HG03378 (cell line): ENCODE measurements around the gene AP2A1.
A peak's percentile ranks its signal among the peaks of the same experiment; 100 is the strongest.
"Not testable (repeated sequence)": the region's sequence is repeated elsewhere in the genome, so short reads cannot be mapped to it uniquely, and the experiment has no call there.

Experiments
- ATAC-seq: cut with Tn5 transposase; IDR thresholded peaks from one replicate; pipeline ENCODE4 v1.9.1; 2021; ENCODE audit warnings: mild to moderate bottlenecking, moderate library complexity; ENCODE audit not compliant: unreplicated experiment

Gene AP2A1

DNA sequence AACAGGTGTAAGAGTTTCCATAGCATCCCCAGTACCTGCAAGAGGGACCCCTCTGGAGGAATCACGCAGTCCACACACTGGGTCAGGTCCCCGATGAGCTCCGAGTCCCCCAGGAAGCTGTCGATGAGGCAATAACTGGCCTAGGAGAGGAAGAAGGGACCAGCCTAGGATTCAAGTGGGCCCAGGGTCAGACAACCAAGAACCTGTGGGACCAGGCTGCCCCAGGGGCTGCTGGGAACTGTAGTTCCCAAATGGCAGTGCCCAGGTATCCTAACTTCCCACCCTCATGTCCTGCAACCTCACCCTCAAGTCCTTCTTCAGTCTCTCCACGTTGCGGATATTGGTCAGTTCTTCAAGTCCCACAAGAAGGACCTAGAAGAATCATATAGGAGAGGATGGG, 44.5 kb downstream of the AP2A1 start:
- ATAC-seq = no peak

DNA sequence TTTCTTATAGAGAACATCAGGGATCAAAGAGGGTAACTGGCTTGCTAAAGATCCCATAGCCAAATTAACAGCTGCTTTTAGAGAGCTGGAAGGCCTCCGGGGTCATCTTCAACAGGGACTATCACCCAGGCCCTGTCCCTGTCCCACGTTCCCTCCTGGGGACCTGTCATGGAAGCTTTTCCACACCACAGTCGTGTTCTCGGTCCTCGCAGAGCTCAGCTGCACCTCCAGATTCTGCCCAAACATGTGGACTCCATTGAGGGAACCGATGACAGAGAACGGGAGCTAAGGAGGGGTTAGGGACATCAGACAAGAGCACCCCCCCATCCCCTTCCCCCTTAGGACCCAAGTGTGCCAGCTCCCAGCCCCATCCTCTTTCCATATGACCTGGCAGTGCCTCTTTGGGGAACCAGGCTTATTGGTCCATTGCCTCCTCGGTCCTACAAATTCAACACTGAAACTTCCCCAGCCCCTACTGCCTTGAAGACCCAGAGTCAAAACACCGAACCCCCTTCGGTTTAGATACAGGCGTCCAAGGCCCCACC, 45.7 kb downstream of the AP2A1 start:
- ATAC-seq = no peak

DNA sequence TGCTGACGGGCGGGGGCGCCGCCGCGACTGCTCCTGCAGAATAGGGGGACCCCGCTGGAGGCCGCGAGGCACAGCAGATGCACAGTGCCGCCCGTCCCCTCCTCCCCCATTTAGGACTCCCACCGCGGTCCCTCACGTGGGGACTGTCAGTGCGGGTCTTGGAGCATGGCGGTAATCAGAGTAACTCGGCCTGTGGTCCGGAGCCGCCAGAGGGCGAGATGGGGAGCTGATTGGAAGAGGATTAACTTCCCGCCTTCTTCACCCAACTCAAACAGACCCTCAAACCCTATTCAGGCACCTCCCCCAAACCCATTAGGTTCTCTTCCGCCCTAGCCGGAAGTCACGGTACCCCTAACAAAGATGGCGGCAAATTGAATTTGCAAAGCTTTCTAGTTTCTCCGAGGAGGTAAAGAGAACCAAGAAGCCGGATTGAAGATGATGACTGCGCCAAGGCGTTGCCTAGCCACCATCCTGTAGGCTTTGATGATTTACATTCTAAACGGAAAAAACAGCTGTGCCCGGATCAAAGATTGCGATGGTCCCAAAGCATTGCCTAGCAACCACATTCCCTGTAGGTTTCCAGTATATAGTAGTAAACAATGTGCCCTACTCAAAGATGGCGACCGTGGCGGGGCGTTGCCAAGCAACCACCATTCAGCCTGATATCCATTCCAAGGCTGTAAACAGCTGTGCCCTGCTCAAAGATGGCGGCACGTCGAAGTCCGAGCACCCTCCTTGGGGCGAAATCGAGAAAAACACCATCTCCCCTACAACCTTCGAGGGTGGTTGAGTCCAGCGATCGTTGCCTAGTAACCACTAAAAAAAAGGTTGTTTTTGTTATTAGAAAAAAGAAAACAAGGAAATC, 46.4 kb downstream of the AP2A1 start, which contains the start of gene FUZ:
FUZ (minus strand) TSS at position 296 of the 865 bp plus-strand sequence; CDS start at position 110, 186 bp downstream.
- ATAC-seq = peak; percentile 60

DNA sequence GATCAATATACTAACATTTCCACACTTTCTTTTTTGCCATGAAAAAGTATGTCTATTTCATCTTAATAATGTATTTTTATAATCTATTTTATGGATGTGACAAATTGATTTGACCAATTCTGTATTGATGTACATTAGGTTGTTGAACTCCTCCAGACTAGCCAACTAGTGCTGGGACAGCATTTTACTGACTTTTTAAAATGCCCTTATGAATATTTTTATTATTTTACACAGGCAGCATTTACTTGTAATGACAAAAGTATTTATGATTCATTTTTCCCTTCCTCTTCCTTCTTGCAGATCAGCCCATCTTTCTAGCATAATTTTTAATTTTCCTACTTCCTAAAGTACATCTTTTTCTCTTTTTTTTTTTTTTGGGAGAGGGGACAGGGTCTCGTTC, 47.2 kb downstream of the AP2A1 start:
- no peak for ATAC-seq

DNA sequence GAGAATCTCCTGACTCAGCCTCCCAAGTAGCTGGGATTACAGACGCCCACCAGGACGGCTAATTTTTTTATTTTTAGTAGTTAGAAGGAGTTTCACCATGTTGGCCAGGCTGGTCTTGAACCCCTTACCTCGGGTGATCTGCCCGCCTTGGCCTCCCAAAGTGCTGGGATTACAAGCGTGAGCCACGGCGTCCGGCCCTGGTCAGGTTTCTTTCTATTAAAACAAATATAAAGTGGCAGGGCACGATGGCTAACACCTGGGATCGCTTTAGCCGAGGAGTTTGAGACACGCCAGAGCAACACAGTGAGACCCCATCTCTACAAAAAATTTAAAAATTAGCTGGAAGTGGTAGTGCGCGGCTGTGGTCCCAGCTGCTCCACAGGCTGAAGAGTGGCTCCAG, 49.8 kb downstream of the AP2A1 start:
- ATAC-seq = no peak

DNA sequence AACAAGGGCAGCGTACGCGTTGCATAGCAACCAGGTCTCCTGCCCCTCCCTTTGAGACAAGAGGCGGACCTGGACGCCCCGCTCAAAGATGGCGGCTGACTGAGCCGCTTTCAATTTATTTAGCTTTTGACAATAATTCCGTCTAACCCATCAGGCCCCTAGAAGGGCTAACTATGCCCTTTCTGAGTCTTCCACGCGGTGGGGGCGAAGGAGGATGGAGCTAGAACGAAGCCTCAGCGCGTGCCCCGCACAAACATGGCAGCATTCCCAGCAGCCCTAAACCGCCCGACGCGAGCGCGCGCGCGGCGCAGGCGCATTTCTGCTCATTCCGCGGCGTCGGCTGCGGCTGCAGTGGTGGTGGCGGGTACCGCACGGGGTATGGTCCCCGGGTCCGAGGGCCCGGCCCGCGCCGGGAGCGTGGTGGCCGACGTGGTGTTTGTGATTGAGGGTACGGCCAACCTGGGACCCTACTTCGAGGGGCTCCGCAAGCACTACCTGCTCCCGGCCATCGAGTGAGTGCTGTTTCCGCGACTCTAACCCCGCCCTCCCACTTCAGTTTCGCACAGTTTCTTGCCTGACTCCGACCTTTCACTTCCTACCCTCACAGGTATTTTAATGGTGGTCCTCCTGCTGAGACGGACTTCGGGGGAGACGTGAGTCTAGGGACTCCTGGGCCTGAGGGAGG, 51.3 kb downstream of the AP2A1 start, which contains the start of gene MED25:
MED25 (plus strand) TSS at position 326 of the 685 bp plus-strand sequence; CDS start at position 379, 53 bp downstream.
- peak; percentile 51 for ATAC-seq

DNA sequence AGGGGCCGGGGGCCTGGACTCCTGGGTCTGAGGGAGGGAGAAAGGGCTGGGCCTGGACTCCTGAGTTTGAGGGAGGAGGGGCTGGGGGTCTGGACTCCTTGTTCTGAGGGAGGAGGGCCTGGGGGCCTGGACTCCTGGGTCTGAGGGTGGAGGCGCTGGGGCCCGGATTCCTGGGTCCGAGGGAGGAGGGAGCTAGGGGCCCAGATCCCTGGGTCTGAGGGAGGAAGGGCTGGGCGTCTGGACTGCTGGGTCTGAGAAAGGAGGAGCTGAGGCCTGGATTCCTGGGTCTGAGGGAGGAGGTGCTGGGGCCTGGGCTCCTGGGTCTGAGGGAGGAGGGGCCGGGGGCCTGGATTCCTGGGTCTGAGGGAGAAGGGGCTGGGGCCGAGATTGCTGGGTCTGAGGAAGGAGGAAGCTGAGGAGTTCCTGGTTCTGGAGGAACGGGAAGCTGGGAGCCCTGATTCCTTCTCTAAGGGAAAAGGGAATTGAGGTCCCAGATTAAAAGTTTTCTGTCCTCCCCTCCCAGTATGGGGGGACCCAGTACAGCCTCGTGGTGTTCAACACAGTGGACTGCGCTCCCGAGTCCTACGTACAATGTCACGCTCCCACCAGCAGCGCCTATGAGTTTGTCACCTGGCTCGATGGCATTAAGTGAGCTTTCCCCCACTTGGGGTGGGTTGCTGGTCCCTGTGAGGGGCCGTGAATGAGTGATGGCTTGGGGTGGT, 52.0 kb downstream of the AP2A1 start:
- no peak for ATAC-seq

DNA sequence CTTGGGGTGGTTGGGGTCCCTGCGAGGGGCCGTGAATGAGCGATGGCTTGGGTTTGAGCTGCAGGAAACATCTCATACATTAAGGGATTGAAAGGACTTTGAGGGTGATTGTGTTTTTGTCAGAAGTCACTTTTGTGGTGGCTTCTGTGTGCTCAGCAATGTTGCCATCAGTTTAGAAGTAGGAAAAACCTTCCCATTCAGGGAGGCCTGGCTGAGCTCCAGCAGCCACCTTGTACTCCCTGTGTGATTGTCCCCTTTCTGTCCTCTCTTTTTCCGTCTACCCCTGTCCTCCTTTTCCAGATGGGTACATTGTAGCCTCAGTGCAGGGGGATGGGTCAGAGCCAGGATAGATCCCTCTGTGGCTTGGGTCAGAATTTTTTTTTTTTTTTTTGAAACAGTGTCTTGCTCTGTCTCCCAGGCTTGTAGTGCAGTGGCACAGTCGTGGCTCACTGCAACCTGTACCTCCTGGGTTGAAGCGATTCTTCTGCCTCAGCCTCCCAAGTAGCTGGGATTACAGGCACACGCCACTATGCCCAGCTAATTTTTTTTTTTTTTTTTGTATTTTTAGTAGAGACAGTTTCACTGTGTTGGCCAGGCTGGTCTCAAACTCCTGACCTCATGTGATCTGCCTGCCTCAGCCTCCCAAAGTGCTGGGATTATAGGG, 52.8 kb downstream of the AP2A1 start:
- ATAC-seq = not testable (repeated sequence)

DNA sequence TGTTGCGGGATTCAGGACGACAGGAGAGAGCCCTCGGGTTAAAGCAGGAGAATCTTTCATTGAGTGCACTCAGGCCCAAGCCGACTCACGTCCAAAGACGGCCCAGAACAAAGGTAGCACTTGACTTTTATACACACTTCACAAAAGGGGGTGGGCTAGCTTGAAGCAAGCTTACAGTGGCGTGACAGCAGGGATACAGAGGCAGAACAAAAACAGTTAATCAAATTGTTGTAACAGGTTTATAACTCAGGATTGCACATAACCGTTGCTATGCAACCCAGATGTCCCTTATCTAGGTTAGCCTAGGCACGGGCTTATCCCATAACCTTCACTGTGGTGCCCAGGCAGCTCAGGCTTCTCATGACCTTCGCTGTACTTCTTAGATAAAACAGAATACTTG, 53.3 kb downstream of the AP2A1 start:
- ATAC-seq = no peak

DNA sequence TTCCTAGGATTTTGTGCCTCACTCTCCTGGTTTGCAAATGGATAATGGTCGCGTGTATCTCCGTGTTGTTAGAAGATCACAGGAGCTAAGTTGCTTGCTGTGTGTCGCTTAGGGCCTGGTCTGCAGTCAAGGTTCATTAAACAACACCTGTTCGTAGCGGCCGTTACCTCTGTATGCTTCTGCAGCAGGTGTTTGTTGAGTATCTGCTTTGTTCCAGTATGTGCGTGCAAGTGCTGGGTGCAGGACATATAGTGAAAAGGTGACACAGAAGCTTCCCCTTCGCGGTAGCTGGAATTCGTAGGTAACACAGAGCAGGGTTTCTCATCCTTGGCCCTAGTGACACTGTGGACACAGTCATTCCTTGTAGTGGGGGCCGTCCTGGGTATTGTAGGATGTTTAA, 56.7 kb downstream of the AP2A1 start:
- no peak for ATAC-seq

DNA sequence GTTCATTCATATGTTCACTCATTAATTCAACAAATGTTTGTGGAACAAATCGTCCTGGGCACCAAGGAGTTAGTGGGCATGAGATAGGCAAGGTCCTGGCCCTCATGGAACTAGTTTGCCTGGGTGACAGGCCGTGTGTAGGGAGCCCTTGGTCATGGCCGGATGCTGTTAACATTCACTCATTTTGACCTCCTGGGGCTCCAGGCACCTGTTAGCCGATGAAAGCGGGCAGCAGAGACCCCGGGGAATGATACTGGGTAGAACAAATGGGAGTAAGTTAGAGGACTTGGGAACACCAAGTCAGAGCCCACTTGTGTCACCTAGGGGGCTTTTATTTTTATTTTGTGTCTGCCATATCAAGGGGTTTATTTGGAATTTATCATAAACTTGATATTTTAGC, 57.9 kb downstream of the AP2A1 start:
- ATAC-seq = no peak

DNA sequence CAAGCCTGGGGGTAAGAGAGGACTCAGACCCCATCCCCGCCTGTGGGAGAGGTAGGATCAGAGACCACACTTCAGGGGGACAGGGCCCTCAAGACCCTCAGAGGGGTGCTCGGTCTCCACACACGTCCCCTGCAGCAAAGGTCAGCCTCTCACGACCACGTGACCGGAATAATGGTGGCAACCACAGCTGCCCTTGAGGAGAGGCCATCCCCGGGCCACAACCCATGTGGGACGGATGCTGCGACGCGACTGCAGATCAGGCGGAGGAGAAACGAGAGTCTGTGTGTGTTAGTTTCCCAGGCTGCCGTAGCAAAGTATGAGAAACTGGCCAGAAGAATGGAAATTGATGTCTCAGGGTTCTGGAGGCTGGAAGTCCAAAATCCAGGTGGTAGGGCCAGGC, 60.2 kb downstream of the AP2A1 start:
- no peak for ATAC-seq

DNA sequence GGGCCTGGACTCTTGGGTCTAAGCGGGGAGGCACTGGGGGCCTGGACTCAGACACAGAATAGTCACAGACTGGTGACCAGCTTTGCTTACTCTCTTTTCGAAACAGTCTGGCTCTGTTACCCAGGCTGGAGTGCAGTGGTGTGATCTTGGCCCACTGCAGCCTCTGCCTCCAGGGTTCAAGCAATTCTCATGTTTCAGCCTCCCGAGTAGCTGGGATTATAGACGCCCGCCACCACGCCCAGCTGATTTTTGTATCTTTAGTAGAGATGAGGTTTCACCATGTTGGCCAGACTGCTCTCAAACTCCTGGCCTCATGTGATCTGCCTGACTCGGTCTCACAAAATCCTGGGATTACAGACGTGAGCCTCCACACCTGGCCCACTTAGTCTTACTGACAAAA, 62.4 kb downstream of the AP2A1 start:
- ATAC-seq = no peak

DNA sequence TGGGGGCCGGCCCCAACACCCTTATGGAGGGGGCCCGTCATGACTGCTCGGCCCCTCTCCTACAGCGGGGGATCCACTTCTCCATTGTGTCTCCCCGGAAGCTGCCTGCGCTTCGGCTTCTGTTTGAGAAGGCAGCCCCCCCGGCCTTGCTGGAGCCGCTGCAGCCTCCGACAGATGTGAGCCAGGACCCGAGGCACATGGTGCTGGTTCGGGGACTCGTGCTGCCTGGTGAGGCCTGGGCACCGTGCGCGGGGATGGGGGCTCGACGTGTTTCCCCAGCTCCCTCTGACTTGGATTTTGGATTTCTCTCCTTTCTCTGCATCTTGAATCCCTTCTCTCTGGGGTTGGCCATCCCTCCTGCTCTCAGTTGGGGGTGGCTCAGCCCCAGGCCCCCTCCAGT, 62.9 kb downstream of the AP2A1 start:
- no peak for ATAC-seq

DNA sequence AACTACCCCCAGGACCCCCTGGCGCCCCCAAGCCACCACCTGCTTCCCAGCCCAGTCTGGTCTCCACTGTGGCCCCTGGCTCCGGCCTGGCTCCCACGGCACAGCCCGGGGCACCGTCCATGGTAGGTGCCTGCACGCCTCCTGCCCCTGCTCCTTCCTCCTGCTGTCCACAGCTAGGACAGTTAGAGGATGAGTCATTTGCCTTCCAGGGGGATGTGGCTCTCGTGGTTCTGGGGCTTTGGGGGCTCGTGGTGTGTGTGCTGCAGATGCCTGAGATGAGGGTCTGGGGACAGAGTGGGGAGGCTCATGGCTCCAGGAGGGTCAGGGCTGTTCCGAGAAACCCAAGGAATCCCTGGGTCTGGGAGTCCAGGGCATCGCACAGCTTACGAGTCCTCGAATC, 64.0 kb downstream of the AP2A1 start:
- ATAC-seq = no peak

DNA sequence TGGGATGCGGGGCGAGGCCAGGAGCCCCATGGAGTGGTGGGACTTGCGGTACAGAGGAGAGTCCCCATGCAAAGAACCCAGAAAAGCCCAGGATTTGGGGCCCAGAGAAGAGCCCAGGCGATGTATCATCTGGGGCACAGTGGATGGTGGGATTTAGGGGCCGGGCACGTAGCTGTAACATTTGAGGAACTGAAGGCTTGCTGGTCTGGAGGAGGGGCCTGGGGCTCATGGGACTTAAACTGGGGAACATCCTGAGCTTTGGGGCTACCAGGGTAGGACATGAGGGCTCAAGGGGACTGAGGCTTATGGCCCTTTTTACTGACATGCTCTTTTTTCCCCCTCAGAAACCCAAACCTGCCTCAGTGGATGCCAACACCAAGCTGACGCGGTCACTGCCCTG, 64.8 kb downstream of the AP2A1 start:
- no peak for ATAC-seq

DNA sequence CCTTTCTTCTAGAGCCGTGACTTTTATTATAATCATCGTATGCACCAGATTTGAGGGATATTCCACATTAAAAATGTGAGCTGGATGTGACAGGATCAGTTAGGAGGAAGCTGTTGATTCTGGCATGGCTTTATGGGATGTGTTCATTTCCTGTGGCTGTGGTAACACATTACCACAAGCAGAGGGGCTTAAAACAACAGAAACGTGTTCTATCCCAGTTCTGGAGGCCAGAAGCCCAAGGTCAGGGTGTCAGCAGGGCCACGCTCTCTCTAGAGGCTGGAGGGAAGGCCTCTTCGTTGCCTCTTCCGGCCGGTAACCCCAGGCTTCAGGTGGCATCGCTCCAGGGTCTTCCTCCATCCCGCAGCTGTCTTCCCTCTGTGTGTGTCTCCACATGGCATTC, 65.8 kb downstream of the AP2A1 start:
- no peak for ATAC-seq

DNA sequence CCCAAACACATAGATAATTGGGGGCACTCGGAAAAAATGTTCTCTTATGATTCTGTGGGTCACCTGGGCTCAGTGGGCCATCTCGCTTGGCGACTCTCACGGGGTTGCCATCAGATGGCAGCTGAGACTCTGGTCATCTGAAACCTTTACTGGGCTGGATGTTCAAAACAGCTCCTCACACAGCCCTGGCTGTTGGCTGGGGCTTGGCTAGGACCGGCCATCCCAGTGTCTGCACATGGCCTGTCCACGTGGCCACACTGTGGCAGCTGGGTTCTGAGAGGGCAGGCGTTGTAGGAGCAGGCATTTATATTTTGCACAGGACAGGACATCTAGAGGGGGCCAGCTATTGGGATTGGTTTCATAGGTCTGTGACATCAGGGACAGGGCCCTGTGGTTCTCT, 66.8 kb downstream of the AP2A1 start:
- ATAC-seq = no peak

DNA sequence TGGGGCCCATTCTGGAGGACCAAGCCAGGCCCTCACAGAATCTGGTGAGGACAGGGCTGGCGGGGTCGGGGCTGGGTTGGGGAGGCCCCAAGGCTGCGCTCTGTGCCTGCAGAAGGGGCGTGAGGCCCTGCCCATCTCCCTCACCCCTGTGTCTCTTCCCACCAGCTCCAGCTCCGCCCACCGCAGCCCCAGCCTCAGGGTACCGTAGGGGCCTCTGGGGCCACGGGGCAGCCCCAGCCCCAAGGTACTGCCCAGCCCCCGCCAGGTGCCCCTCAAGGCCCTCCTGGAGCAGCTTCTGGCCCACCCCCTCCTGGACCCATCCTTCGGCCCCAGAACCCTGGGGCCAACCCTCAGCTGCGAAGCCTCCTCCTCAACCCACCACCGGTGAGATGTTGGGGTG, 68.8 kb downstream of the AP2A1 start:
- ATAC-seq = no peak

DNA sequence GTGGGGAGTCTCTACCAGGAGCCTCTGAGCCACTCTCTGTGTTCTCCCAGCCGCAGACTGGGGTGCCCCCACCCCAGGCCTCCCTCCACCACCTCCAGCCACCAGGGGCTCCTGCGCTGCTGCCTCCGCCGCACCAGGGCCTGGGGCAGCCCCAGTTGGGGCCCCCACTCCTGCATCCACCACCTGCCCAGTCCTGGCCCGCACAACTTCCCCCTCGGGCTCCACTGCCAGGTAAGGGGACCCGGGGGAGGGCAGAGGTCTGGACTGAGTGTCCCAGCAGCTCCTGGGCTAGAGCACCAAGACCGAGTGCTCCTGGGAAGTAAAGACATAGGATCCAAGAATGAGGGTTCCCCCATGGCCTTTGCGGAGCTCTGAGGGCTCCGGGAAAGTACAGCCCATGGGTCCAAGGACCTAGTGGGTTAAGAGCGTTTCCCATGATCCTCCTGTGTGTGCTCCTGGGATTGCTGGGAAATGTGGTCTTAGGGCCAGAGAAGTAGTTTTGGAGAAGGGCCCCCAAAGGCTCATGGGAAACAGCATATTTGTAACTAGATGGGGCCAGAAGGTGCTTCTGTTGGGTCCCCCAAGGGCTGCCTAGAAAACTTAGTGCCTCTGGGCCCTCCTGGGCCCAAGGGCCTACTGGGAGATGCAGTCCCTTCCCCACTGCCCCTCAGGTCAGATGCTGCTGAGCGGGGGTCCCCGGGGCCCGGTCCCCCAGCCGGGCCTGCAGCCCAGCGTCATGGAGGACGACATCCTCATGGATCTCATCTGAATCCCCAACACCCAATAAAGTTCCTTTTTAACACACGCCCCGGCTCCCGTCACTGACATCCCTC, 69.6 kb downstream of the AP2A1 start:
- no peak for ATAC-seq
